Fibroblast of skin of right quadriceps (primary cell): ENCODE measurements around the gene MPRIP.

ENCODE experiments used
- DNase-seq: peaks from one replicate; pipeline ENCODE4 v3.0.0-alpha.2; 2013

MPRIP gene

DNA sequence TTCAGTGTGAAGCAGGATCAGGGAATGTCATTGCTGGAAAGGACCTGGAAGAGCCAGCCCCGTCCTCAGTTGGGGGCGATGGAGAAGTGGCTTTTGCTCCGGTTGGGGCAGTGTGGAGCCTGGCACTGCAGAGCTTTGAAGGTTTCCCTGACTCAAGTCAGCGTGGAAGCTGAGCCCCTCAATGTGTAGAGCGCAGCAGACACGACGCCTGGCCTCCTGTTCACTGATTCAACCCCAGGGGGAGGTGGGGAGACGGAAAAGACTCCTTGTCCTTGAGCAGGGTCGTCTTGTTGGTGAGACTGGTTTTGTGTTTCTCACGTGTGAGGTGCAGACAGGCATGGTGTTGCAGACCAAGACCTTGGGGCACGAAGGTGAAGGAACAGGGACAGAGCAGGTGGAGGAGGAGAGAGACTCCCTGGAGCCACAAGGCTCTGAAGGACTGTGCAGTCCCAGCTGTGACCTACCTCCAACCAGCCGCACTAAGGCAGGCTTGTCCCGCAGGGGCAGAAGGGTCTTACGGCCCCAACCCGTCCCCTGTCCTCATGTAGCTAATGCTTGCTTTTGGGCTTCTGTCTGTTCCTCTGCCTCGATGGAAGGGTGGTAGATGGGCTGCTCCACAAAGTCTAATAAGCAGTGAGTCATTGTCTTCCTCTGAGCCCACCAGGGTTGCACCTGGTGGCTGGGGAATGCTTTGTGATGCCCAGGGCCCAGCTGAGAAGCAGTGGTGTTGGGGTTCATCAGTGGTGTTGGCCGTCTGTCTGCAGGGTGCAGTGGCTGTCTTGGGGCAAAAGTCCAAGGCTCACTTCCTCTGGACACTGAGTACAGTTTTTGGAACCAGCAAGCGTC lies 47.8 kb downstream of the MPRIP start:
- no peak for DNase-seq

DNA sequence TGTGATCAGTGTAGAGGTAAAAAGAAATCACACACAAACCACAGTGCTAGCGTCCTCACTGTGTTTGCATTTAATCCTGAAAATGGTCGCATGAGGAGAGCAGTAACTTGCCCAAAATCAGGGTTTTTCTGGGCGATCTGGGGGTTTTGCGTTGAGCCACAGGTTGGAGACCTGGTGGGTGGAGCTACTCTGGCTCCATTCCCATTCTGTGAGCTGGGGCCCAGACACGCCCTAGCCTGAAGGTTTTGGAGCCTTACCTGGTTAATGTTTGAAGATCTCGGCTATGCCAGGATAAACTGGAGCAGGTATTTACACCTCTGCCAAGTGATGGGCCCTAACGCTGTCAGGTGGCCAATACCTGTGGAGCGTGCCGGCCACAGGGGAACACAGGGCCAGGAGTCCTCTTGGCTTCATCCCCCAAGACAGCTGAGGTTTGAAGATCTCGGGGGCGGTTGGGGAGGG lies 48.4 kb downstream of the MPRIP start:
- DNase-seq, result no peak

DNA sequence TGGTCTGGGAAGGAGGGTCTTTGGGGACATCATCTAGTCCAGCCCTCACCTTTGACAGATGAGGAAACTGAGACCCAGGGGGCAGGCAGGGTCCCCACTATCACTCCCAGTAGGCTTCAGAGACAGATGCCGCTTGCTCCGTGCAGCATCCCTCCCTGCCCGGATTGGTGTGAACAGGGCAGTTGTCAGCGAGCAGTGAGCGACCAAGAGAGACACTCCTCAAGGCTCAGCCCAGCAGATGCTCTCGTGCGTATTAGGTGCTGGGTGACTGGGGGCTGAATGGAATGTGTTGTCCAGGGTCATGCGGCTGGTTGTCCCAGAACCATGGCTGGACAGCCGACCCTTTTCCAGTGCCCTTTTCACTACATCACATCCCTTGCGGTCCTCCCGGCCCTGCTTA lies 49.0 kb downstream of the MPRIP start:
- no peak for DNase-seq

DNA sequence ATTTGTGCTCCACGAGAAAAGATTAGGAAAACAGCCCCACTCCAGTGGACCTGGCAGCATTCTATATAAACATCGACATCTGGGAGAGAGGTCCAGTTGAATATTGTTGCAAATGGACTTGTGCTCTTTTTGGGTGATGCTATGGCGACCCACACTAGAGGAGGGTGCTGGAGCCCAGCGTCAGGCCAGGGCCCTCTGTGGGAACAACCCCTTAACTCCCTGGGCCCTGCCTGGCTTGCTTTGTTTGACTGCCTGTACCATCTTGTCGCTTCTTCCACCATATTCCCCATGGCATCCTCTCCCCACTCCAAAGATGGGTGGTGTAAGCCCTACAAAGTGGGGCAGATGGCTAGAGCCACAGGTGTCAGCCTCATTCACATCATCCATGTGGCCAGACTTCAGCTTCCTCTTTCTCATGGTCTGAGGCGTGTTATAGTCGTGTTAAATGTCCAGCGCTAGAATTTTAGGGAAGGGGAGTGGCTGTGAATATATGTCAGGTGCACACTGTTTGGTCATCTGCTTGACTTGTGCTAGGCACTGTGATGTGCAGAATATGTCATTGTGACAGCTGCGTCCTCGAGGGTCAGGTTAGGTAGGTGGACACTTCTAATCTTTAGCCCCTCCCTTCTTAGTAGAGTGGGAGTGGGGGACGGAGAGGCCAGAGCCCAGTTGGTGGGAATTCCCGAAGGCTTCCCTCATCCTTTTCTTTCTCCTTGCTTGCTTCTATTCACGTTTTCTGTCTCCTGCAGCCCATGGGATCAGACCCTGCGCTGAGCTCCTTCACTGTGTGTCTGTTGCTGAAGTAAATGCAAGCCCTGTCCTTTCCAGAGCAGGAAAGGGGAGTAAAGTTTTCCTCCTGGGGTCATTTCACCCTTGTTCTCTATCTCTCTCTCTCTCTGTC lies 49.8 kb downstream of the MPRIP start:
- DNase-seq, result no peak

DNA sequence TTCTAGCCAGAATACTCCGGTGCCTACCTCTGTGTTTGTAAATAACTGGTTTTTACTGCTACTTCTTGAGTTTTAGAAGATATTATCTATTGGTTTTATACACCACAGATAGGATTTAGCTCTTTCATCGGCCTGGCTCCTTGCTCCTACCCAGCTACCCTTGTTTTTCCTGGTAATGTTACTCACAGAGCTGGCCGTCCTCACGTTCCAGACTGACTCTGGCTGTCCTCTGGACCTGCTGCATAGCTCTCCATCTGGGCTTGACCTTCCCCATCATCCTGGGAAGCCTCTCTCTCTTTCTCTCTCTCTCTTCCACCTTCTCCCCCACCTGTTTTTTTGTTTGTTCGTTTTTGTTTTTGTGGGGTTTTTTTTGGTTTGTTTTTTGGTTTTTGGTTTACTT lies 51.5 kb downstream of the MPRIP start:
- no peak for DNase-seq

DNA sequence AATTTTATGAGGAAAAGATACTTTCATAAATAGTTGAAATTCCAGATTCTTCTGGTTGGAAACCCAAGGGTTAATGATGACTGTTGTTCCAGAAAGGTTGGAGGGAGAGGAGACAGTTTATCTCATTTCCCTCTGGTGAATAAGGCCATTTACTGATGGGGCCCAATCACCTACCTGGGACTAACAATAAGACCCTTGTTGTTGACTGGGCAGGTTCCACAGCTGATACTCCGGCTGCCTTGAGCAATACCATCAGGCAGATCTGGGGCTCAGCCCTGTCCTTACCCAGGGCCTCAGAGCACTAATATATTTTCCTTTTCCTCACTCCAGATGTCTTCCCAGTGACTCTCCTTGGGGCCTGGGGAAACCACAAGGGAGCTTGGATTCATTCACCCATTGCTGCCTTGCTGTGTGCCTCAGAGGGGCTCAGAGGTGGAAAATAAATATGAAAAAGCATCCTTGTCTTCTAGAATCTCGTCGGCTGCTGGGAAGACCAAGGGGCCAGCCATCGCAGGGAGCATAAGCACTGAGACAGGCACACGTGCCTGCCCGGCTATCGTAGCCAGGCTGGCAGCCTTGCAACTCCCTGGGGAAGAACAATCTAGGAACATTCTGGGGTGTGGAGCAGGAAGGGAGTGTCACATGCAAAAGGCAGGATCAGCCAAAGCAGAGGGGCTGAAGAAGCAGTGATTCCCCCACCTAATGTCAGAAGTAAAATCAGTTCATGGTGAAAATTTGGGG lies 54.4 kb downstream of the MPRIP start:
- peak; percentile 48 for DNase-seq

DNA sequence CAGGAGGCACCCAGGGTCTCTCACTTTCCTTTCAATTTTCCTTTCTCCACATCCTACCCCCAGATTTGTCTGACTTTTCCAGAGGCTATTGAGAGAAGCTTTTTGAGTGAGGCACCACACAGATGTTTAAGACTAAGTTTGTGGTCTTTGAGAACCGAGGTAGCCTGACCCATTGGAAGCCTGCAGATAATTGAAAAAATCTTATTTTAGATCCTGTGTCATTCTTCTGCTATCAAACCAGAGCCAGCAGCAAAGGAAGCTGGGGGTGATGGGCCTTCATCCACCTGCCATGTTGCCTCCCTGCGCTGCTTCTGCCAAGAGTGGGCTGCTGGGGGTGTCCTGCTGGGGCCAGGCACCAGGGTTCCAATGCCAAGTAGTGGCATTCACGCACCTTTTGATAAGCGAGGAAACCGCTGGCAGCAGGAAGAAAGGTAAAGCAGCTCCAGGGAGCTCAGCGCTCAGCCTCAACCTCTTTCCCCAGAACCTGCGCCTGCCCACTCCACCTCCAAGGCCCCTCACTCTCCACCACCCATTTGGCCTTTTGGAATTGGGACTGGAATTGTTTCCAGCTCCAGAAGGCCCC lies 55.6 kb downstream of the MPRIP start:
- DNase-seq, result no peak

DNA sequence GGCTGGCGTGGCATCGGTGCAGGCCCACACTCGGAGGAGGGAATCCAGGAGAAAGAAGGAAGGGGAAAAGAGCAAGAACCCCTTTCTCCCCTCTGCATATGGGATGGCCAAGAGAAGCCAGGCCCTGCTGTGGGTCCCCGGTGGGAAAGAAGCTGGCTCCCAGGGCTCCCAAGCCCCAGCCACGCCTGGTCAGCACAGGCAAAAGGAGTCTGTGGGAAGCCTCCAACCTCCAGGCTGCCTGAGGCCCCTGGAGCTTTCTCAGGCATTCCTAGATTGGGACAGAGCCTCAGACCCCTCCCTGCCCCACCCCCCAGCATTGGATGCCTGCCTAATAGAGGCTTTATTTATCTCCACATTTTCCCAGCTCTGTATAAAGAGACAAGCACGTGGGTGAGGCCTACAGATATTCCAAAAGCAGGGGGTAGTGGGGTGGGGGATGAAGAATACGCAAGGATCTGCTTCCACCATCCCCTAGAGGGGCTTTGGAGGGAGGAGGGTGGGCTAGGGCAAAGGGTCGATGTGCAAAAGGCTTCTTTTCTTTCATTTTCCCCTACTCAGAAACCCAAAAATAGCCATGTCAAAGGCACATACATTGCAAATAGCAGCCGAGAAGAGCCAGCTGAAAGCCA lies 56.4 kb downstream of the MPRIP start:
- peak; percentile 57 for DNase-seq

DNA sequence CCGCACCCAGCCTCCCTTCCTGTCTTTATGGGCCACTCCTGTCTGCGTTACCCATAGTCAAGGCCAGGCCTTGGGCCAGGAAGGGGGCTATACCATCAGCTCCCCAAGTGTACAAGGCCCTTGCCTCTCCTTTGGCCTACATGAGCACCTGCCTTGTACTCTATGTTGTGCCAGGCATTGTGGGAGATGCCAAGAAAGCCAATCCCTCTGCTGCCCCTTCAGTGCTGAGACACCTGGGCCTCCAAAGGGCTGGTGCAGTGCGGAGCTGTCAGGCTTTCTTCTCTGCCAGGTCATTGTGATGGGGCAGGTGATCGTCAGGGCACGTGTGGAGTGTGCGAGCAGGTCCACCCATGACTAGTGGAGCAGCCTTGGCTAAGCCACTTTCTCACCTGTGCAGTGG lies 59.9 kb downstream of the MPRIP start:
- no peak for DNase-seq

DNA sequence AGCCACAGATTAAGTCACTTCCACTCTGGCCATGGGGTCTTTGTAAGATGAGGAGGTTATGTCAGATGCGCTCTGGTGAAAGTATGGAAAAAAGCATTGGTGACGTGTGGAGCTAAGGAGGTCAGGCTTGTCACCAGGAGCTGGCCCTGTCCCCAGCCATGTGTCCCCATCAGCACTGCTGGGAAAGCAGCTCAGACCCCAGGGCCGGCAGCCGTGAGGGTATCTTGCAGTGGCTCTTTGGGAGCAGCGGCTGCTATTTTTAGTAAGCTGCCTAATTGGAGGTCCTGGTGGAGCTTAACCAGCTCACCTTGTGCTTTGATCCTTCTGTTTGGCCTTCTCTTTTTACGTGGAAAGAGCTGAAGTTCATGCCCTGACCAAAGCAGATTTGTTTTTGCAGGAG lies 60.9 kb downstream of the MPRIP start:
- no peak for DNase-seq

DNA sequence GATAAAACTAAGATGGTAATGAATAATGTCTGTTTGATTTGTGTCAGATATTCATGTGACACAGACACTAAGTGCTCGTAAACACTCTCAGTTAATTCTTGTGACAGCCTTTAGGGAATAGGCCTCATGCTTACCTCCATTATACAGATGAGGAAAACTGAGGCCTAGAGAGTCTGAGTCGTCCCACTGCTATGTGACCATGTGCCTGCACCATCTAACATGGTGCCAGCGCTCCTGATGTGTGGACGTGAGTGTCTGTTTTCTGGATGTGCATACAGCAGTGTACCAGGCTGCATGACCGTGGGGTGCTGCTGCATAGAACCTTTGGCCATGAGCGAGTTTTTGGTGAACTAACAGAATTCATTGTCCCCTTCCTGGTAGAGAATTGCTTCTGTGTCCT lies 61.8 kb downstream of the MPRIP start:
- DNase-seq, result no peak

DNA sequence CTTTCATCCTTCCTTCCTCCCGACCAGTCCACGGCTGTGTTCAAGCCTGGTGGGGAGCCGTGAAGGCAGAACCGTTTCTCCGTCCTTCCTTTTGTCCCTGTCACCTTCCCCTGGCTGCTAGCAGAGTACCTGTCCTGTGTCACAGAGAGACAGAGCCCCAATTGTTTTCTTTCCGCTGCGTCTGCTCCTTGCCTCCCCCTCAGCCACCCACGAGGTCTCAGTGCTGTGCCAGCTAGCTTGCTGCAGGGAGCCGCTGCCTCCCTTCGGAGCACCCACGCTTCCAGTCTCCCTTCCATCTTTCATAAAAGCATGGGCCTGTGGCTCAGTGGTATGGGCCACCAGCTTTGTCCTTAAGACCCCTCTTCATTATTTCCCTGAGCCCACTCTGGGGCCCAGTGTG lies 62.2 kb downstream of the MPRIP start:
- no peak for DNase-seq

DNA sequence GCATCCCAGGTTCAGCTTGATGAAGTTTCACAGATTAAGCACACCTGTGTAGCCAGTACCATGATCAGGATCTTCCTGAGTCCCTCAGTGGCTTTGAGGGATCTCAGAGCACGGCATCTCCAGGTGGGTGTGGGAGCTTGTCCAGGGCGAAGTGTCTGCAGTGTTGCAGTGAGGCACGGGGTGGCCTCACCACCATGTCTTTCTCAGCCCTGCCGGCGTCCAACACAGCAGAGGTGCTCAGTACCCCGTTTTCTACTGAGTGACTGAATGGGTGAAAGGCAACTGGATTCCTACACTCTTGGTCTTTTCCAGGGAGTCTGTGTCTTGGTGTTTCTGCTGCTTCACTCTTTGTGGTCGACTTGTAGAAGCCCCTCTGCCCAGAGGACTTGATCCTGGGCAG lies 63.7 kb downstream of the MPRIP start:
- no peak for DNase-seq

DNA sequence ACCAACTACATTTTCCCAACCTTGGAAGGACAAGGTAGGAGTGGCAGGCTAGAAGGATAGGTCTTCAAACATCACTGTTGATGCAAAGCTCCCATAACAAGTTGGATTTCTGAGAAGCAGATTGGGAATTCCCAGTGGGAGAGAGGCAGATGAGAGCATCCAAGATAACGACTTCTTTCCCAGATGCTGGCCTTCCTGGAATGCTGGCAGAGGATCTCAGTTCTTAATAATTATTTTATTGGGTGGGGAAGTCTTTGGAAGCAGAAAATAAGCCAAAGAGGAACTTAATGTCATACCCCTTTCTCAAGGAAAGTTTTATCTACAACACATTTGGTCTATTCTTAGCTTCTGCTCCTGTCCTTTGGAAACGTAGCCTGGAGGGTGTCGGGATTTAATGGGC lies 64.5 kb downstream of the MPRIP start:
- DNase-seq, result peak; percentile 30

DNA sequence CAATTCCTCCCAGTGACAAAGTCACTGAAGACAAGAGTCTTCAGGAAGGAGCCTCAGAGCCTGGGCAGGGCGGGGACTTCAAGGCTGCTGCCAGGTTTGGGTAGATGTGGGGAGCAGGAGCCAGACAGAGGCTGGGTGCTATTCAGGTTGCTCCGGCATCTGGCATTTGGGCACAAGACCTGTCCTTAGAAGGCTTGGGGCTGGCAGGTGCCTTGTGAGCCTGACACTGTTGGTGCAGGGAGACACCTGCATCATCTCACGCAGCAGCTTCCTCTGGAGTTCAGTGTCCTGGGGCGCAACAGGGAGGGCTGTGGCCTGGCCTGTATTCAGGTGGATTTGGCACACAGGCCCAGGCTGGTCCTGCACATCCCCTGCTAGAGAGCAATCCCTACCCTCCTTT lies 65.0 kb downstream of the MPRIP start:
- no peak for DNase-seq

DNA sequence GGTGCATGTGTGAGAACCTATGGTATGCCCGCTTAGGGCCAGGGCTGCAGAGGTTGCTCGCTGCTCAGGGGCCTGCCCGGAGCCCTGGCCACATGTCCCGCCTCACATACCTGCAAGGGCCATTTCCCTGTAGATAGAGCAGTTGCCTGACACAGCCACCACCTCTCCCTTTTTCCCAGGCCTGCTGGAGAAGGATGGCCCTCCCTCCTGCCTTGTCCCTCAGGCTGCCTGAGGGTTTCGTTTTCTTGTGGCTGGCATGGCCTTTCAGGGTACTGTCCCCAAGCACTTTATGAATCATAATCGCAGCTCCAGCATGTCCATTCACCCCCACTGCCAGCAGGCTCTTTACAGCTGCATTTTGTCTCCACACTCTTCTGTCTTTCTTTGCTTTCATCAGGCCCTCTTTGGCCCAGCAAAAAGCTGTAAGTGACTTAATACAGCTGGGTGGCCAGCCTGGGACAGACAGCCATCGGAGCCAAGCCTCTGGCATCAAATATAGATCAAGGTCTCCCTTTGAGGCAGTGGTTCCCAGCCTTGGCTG lies 65.7 kb downstream of the MPRIP start:
- DNase-seq, result no peak

DNA sequence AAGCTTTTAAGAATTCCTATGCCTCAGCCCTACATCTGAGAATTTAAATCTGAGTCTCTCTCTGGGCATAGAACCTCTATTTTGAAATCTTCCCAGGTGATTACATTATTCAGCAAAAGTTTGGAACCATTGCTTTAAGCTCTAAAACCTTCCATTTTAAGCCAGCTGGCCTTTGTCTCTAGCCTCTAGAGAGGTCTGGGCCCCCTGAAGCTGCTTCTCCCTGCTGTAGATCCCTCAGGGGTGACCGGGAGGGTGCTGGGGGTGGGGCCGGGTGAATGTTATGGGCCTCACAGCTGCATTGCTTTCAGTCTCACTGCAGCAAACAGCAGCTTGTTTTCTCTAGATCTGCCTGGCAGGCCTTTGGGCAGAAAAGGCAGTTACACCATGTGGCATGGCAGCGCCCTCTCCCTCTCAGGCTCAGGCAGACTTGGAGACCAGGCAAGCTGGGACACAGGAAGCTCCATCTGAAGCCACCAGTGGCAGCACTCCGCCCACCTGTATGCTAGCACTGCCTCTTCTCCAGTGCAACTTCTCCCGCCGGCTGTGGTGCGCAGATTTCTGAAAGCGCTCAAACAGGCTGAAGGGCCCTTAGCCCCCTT lies 66.3 kb downstream of the MPRIP start:
- no peak for DNase-seq

DNA sequence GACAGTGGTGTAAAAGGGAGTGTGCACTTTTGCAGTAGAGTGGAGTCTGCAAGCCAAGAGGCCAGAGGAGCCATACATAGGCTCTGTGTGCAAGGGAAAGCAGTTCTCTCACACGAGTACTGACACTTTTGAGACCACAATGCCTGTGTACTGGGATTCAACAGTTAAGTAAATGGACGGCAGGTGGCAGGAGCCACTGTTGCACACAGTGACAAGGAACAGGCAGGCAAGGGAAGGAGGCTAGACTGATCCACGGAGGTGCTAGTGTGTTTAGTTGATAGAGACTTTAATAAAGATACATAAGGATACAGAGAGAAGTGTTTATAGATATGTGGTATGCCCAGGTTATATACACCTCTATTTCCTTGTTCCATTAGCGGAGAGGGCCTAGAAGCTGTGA lies 67.0 kb downstream of the MPRIP start:
- DNase-seq, result no peak

DNA sequence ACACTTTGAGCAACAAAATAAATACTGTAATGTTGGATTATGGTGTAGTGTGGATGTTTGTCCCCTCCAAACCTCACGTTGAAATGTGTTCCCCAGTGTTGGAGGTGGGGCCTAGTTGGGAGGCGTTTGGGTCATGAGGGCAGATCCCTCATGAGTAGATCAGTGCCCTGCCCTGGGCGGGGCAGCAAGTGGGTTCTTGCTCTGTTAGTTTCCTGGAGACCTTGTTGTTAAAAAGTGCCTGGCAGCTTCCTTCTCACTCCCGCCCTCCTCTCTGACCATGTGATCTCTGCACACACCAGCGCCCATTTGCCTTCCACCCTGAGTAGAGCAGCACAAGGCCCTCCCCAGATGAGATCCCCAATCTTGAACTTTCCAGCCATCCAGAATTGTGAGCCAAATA lies 67.7 kb downstream of the MPRIP start:
- DNase-seq, result no peak

DNA sequence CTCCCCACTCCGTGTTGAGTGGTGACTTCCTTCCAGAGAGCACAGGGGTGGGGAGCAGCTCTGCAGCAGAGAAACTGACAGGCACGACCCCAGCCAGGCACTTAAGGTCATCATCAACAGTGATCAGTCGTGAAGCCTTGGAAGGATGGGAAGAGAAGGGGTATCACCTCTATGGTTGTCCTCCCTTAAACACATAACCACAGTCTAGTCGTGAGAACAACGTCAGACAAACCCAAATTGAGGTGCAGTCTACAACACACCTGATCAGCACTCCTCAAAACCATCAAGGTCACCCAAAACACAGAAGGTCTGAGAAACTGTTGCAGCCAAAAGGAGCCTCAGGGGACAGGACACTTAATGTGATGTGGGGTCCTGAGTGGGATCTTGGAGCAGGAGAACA lies 68.3 kb downstream of the MPRIP start:
- no peak for DNase-seq
